GM06990 (cell line): ENCODE data around the gene PLA2G4D.

Experiments used
- DNase-seq: peaks from one replicate; pipeline ENCODE4 v3.0.0-alpha.2; 2011; ENCODE audit not compliant: insufficient read length; ENCODE audit errors: extremely low read depth
- H3K27me3 ChIP-seq: replicated peaks from 2 replicates; pipeline ENCODE4 v1.6.0; 2011; ENCODE audit warnings: low read length; ENCODE audit not compliant: control insufficient read depth, insufficient read depth
- H3K36me3 ChIP-seq: 2 replicates; pipeline ENCODE4 v1.5.1; 2011; ENCODE audit warnings: low read length; ENCODE audit not compliant: control insufficient read depth, insufficient read depth
- H3K4me3 ChIP-seq: replicated peaks from 2 replicates; pipeline ENCODE4 v1.5.1; 2011; ENCODE audit warnings: low read depth, mild to moderate bottlenecking, control low read depth, low read length
- TF ChIP-seq, protein P1 (sequence below): IDR thresholded peaks from 2 replicates; pipeline ENCODE4 v1.5.1; 2011; ENCODE audit warnings: low read length, control low read depth, mild to moderate bottlenecking, inconsistent platforms; ENCODE audit not compliant: insufficient read depth, poor library complexity, severe bottlenecking

Gene PLA2G4D

GRCh38 chr15:42056934-42057798, 37.2 kb downstream of the PLA2G4D start:
- Histone ChIP-seq H3K4me3 (peak overlapping the region; percentile 31), H3K27me3 (no peaks in the 10 kb centered on the region; the same call in none of the 2 replicates), H3K36me3 (no peaks in the 10 kb centered on the region)
- DNase-seq: peak; percentile 49
- TF ChIP-seq, protein P1, sequence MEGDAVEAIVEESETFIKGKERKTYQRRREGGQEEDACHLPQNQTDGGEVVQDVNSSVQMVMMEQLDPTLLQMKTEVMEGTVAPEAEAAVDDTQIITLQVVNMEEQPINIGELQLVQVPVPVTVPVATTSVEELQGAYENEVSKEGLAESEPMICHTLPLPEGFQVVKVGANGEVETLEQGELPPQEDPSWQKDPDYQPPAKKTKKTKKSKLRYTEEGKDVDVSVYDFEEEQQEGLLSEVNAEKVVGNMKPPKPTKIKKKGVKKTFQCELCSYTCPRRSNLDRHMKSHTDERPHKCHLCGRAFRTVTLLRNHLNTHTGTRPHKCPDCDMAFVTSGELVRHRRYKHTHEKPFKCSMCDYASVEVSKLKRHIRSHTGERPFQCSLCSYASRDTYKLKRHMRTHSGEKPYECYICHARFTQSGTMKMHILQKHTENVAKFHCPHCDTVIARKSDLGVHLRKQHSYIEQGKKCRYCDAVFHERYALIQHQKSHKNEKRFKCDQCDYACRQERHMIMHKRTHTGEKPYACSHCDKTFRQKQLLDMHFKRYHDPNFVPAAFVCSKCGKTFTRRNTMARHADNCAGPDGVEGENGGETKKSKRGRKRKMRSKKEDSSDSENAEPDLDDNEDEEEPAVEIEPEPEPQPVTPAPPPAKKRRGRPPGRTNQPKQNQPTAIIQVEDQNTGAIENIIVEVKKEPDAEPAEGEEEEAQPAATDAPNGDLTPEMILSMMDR: peak; percentile 62

DNA sequence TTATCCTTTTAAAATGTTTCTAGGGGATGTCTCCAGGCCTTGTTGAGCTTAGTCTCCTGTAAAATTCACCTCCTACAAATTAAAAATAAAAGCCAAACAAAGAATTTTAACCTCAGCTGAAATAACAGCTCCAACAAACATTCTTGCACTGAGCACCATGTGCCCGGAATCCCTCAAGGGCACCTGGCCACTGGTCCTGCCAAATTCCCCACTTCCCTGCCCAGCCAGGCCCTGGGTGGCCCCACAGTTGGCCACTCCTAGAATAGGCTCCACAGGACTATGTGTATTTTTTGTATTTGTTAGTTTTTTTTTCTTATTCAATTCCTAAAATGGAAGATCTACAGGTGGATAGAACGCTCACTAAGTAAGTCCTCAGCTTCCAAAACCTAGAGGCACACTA, 40.4 kb downstream of the PLA2G4D start:
- DNase-seq: no peak
- H3K4me3 ChIP-seq: no peak overlapping the region
- no peaks in the 10 kb centered on the region for H3K36me3 ChIP-seq
- H3K27me3 ChIP-seq: no peaks in the 10 kb centered on the region; the same call in none of the 2 replicates
- TF ChIP-seq, protein P1: no peak

GRCh38 chr15:42053010-42053409, 41.4 kb downstream of the PLA2G4D start:
- Histone ChIP-seq H3K36me3 (no peaks in the 10 kb centered on the region), H3K4me3 (no peak overlapping the region), H3K27me3 (no peaks in the 10 kb centered on the region; the same call in none of the 2 replicates)
- DNase-seq: no peak
- TF ChIP-seq, protein P1: no peak

GRCh38 chr15:42050484-42051255, 43.7 kb downstream of the PLA2G4D start:
- Histone ChIP-seq H3K27me3 (no peaks in the 10 kb centered on the region; the same call in none of the 2 replicates), H3K4me3 (no peak overlapping the region), H3K36me3 (no peaks in the 10 kb centered on the region)
- TF ChIP-seq, protein P1: no peak
- no peak for DNase-seq

DNA sequence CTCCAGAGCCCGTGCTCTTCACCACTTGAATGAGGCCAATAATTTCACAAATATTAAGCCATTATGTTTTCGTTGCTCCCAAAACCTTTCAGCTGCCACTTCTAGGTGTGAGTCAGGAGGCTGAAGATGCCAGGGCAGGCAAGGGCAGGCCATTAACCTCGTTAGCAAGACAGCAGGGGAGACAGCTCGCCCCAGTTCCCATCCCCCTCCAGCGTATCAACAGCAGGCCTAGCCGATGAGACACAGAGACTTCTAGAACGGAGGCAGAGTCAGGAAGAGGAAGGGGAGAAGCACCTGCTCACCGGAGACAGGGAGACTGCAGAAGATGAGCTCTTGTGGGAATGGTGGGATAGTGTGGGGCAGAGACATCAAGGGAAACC, 45.6 kb downstream of the PLA2G4D start:
- Histone ChIP-seq H3K4me3 (no peak overlapping the region), H3K36me3 (no peaks in the 10 kb centered on the region), H3K27me3 (no peaks in the 10 kb centered on the region; the same call in none of the 2 replicates)
- TF ChIP-seq, protein P1: no peak
- no peak for DNase-seq
